CD4-positive, alpha-beta T cell treated with Interleukin-2 at 100 ng/mL for 4 hours (primary cell): Measurements from ENCODE around the gene LRRC8D.
"Not testable (repeated sequence)": the region's sequence is repeated elsewhere in the genome, so short reads cannot be mapped to it uniquely, and the experiment has no call there.

Source experiments
- DNase-seq: peaks from one replicate; pipeline ENCODE4 v3.0.0-alpha.2; 2020; ENCODE audit warnings: low spot score

The LRRC8D gene

GRCh38 chr1:89913353-89914095 lies 92.7 kb downstream of the LRRC8D start:
- DNase-seq: no peak

- DNase-seq: no peak
Measured at GRCh38 chr1:89917353-89917752, 96.5 kb downstream of the LRRC8D start.

DNA sequence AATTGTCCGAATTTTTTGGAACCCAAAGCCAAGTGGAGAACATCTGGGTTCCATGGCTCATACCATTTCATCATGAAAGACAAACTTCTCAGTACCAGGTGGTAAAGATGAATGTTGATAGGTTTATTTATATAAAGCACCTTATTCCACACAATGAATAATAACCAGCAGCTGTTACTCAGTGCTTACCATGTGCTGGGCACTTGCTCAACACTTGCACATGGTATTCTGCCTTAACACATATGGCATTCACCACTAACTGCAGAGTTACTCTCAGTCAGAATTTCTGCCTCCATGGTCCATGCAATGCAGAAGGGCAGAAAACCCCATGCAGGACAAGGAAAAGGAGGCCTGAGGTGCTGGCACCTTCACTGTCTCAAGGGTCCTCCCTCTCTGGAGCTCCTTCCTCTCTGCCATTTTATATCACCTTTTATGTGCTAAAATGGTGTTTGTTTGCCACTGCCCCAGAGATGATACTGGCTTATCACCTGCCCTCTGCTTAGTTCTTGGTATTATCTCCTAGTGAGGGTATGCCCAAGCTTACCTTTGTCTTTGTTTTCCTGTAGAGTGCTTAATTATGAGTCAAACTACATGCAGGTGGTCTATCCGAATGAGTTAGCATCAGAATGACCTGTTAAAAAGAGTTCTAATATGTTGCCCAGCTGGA lies 97.4 kb downstream of the LRRC8D start:
- no peak for DNase-seq

DNA sequence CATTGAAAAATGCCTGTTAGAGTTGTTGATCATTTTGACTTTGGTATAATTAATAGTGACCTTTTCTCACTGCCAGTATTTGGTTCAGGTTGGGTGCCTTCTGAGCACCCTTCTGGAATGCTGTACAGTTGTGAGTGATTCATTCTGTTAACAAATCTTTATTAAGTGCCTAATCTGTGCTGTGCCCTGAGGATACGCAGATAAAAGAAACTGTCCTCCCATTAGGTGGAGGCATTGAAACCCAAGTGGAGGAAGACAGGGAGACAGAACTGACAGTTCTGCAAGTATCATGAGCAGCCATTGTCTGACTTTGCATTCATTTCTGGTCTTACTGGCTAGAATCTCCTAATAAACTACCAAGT lies 97.9 kb downstream of the LRRC8D start:
- DNase-seq: no peak

GRCh38 chr1:89919174-89919573 lies 98.3 kb downstream of the LRRC8D start:
- no peak for DNase-seq

DNA sequence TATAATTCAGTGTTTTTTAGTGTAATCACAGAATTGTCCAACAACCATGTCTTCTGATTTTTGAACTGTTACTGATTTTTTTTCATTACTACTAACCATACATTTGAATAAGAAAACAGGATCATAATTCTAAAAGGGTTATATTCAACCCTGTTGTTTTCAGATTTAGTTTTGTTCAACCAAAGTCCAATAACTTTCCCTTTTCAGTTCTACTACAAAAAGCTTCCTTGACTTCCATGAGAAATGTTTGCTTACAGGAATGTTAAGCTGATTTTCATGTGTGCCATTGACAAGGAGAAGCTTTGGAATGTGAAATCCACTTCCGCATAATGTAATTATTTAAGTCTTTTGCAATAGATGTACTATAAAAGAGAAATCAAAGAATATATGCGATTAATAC lies 102.1 kb downstream of the LRRC8D start:
- no peak for DNase-seq

DNA sequence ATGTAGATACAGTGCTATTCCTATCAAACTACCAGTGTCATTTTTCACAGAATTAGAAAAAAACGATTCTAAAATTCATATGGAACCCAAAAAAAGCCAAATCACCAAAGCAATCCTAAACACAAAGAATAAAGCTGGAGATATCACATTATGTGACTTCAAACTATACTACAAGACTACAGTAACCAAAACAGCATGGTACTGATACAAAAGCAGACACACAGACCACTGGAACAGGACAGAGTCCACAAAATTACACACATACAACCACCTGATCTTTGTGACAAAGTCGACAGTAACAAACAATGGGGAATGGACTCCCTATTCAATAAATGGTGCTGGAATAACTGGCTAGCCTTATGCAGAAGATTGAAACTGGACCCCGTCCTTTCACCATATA lies 102.7 kb downstream of the LRRC8D start:
- DNase-seq: no peak

- not testable (repeated sequence) for DNase-seq
Measured at GRCh38 chr1:89924075-89924474, 103.2 kb downstream of the LRRC8D start.

DNA sequence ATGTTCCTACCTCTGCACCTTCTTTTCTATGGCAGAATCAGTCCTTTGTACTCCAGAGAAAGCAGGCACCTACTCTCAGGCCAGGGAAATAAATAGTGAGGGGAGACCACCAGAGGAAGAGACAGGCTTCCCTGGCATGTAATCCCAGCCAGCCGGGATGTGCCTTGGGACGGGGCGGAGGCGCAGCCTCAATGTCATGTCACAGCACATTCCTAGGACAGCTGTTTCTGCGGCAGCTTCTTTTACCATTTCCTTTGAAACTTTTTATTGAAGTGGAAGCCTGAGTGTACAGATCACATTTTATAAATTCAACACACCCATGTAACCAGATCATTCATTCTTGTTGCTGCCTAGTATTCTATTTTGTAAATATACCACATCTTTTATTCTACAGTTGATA lies 106.2 kb downstream of the LRRC8D start:
- no peak for DNase-seq

DNA sequence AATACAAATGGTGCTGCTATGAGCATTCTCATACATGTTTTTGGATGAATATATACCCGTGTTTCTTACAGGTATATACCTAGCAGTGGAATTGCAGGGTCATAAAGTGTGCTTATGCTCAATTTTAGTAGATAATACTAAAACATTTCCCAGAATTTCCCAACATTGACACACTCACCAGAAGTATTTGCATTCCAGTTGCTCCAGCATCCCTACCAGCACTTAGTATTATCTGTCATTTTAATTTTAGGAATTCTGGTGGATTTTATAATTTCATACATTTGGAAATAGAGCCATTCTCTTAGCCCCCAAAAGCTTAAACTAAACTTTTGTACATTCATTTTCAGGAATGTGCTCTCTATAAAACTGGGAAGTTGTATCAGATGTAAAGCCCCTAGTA lies 106.6 kb downstream of the LRRC8D start:
- no peak for DNase-seq

GRCh38 chr1:89928506-89928905 lies 107.7 kb downstream of the LRRC8D start:
- no peak for DNase-seq

- DNase-seq: no peak
Measured at GRCh38 chr1:89929467-89930063, 108.7 kb downstream of the LRRC8D start.

- no peak for DNase-seq
Measured at GRCh38 chr1:89930579-89930978, 109.7 kb downstream of the LRRC8D start.

DNA sequence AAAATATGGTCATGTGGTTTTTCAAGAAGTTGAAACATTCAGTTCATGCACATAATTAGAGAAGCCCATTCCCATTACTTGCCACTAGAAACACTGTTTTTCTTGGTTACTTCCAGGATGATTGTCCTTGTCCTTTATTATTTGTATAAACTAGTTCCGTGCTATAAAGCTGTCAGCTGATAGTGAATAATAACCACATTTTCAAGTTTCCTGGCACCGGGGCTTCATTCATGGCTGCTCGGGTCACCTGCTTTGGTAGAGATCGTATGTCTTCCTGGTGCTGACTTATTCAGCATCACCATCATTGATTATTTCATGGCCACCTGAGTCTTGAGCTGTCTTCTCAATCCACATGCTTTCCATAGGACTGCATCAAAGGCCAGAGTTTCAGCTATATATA lies 111.1 kb downstream of the LRRC8D start:
- DNase-seq: no peak

- no peak for DNase-seq
Measured at GRCh38 chr1:89932598-89933364, 111.9 kb downstream of the LRRC8D start.

DNA sequence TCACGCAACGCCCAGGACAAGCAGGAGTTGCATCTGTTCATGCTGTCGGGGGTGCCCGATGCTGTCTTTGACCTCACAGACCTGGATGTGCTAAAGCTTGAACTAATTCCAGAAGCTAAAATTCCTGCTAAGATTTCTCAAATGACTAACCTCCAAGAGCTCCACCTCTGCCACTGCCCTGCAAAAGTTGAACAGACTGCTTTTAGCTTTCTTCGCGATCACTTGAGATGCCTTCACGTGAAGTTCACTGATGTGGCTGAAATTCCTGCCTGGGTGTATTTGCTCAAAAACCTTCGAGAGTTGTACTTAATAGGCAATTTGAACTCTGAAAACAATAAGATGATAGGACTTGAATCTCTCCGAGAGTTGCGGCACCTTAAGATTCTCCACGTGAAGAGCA lies 113.6 kb downstream of the LRRC8D start:
- no peak for DNase-seq

DNA sequence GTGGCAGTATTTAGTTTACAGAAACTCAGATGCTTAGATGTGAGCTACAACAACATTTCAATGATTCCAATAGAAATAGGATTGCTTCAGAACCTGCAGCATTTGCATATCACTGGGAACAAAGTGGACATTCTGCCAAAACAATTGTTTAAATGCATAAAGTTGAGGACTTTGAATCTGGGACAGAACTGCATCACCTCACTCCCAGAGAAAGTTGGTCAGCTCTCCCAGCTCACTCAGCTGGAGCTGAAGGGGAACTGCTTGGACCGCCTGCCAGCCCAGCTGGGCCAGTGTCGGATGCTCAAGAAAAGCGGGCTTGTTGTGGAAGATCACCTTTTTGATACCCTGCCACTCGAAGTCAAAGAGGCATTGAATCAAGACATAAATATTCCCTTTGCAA lies 114.4 kb downstream of the LRRC8D start:
- no peak for DNase-seq

GRCh38 chr1:89936694-89937093 lies 115.9 kb downstream of the LRRC8D start:
- DNase-seq: no peak

GRCh38 chr1:89938171-89939055 lies 117.6 kb downstream of the LRRC8D start:
- no peak for DNase-seq

GRCh38 chr1:89939059-89939570 lies 118.3 kb downstream of the LRRC8D start:
- no peak for DNase-seq

- no peak for DNase-seq
Measured at GRCh38 chr1:89939693-89940438, 119.0 kb downstream of the LRRC8D start.
